HG03439 (cell line): ENCODE measurements around the gene RDH14.

Experiments used
- ATAC-seq: cut with Tn5 transposase; IDR thresholded peaks from one replicate; pipeline ENCODE4 v1.9.1; 2021; ENCODE audit warnings: mild to moderate bottlenecking, moderate library complexity; ENCODE audit not compliant: unreplicated experiment

Gene RDH14

DNA sequence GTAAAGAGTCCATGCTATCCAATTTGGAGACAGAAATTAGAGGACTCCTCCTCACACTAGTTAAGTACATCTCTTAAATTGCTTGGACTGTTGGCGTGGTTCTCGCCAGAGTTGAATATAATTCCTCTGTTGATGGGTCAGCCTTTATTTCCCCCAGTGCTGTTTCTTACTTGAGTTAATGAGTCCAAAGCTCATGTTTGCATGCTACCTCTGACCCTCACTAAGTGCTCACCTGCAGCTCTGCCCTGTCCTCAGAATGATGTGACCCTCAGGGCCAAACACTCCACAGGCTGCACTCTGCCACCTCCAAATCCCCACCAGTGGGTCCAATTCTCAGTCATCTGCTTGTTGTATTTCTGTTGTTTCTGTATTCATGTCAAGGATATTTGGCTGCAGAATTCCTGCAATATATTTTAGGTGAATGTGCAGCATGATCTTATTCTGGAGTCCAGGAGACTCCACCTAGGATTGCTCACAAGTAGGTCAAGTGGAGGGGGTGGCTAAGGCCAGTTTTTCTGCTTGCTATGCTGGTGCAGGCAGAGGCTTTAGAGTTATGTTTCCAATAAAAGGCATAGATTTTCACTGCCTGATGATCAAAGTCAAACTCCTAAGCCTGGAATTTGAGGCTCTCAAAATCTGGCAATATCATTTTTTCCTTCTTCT, 37.8 kb downstream of the RDH14 start:
- ATAC-seq = no peak

GRCh38 chr2:18520451-18521425, 39.7 kb downstream of the RDH14 start:
- peak; percentile 87 for ATAC-seq

DNA sequence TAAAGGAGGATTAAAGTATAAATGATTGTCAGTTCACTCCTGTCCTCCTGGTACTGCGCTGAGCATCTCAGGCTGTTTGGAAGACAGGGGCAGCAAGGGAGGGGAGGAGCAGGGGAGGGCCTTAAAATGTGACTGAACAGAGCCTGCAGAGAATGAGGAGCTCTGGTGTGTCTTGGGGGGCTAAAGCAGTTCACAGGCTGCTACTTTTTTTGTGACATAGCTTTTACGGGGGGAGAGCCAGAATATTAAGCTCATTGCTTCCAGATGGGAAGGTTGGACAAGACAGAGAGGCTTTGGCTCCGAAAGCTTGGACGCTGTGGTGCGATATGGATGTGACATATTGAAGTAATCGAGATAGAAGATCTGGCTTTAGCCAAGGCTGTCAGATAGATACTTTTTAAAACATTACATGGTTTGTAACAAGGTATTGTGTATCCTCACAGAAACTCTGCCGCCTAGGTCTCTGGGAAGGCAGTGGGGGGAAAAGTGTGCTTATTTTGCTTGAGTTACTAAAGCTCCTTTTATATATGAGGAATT, 40.5 kb downstream of the RDH14 start:
- no peak for ATAC-seq

DNA sequence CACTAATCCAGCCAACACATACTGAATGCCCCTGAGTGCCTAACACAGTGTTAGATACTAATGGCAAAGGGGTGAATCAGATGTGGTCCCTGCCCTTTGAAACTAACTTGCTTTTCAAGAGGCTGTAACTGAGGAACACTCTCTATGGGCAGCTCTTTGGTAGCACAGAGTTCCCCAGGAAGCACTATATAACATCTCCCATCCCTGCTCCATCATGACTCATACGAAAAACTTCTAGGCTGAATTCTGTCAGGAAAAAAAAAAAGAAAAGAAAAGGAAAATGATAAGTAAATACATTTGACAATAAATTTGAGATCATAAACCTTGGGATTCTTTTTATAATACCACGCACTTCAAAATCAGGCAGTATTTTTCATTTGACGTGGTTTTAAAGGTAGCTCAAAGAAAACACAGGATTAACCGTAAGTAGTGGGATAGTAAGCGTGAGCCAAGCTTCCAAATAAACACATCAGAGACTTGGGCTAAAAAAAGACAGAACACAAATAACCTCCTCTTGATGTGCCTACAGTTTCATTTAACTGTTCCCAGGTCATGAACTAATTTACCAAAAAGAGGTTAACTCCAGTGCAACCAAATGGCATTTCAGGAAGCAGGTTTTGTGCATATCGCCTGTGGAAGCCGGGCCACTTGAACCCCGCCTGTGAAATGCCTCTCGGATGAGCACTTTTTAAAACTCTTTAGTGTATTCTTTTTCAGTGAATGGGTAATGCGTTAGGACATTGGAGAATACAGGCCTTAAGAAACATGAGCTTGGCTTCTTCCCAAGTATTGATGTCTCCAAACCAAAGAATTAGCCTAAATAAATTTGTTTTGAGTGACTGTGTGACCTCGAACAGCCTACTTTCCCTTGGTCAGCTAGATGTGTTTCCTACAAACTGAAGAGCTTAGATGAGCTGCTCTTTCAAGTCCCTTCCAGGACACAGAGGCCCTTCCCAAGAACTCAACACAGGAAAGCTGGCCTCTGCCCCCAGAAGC, 42.0 kb downstream of the RDH14 start:
- ATAC-seq = no peak

DNA sequence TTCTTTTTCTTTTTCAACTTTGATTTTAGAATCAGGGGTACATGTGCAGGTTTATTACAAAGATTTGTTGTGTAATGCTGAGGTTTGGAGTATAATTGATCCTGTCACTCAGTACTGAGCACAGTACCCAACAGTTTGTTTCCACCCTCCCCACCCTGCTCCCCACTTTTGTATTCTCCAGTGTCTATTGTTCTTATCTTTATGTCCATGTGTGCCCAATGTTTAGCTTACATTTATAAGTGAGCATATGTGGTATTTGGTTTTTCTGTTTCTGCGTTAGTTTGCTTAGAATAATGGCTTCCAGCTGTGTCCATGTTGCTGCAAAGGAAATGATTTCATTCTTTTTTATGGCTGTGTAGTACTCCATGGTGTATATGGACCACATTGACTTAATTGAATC, 43.1 kb downstream of the RDH14 start:
- ATAC-seq = no peak

GRCh38 chr2:18516112-18516511, 44.3 kb downstream of the RDH14 start:
- ATAC-seq = no peak

DNA sequence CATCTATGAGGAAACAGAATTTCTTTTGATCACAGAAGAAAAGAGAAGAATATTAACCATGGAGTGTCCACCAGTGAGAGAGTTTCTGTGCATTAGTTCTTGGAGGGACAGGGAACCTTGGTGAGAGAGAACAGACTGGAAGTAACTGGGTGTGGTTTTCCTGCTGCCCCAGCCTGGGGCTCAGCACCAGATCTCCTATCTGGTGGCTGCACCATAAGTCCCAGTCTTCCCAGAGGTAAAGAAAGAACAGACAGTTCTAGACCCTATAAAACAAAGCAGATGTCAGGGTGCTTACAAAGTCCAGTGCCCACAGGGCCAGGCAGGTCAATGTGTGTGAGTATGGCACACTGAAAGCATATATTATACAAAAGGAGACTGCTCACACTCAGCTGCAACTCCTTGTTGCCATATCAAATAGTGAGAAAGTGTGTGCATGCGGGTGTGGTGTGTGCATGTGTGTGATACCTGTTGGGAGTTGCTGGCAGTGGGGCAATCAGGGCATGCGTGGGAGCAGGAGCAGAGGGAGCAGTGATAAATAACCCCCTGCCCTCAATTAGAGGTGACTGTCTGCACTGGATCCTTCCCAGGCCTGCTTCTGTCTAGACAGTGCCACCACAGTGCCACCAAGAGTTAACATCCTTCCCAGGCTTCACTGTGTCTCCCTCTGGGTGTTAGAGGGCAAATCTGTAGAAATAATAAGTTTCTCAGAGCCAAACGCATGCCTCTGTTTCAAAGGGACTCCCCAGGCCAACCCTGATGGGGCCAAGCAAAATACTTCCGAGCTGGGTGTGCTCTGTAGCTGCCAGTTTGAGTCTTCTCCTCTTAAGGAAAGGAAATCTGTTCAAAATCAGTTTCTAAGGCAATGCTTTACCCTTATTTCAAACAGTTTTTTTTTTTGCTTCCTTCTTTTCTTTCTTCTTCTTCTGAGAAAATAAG, 45.7 kb downstream of the RDH14 start:
- ATAC-seq = no peak

GRCh38 chr2:18510775-18511174, 49.7 kb downstream of the RDH14 start:
- no peak for ATAC-seq

- ATAC-seq = no peak
Observed at GRCh38 chr2:18506883-18507509, 53.5 kb downstream of the RDH14 start.

DNA sequence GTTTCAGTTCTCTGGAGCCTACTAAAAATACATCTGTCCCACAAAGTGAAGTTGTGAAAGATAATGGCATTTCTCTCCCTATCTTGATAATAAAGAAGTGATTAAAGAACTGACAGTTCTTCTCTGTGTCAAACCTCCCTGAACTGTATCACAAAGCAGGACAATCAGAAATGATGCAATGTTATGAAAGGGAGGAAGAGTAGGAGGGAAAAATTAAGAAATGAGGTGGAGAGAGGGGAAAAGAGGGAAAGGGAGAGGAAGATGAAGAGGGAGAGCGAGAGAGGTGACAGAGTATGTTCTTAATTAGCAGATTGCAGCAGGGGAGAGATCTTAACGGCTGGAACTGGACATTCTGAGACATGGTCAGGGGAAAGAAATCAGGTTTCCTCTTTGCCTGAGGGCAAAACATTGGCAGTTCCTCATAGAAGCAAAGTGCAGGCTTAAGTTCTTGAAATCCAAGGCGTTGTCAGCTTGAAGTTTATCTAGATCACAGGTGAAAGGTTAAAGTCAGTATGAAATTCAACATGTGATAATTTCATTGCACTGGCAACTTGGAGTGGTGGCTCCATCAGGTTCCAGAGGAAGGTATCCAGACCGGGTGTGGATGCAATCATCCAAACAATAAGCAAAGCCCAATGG, 54.6 kb downstream of the RDH14 start:
- no peak for ATAC-seq
